Panc1 (cell line): ENCODE results near the gene TRMT44.

ENCODE experiments used
- POLR2AphosphoS5 ChIP-seq: IDR thresholded peaks from 2 replicates; pipeline ENCODE4 v1.6.1; 2012; ENCODE audit warnings: mild to moderate bottlenecking, low read depth, low read length, moderate library complexity
- SIN3A ChIP-seq: IDR thresholded peaks from 2 replicates; pipeline ENCODE4 v1.6.1; 2012; ENCODE audit warnings: low read depth, mild to moderate bottlenecking, low read length, moderate library complexity, borderline replicate concordance; ENCODE audit not compliant: insufficient read depth
- TCF7L2 ChIP-seq: IDR thresholded peaks from 2 replicates; pipeline ENCODE4 v1.6.1; 2011; ENCODE audit warnings: mild to moderate bottlenecking, low read depth, low read length, inconsistent platforms
- TF ChIP-seq, protein P1 (sequence below): fragments of 450-650 bp; IDR thresholded peaks from 2 replicates; pipeline ENCODE4 v1.5.1; 2017; ENCODE audit warnings: mild to moderate bottlenecking
- TF ChIP-seq, protein P2 (sequence below), 2 experiments: IDR thresholded peaks; 2 replicates each; pipeline ENCODE4 v1.6.1; 2011 to 2012; ENCODE audit warnings: low read depth in 2 of 2, control low read depth in 1 of 2, low read length in 1 of 2, mild to moderate bottlenecking in 1 of 2, moderate library complexity in 1 of 2; ENCODE audit not compliant: insufficient read depth in 1 of 2

DNA sequence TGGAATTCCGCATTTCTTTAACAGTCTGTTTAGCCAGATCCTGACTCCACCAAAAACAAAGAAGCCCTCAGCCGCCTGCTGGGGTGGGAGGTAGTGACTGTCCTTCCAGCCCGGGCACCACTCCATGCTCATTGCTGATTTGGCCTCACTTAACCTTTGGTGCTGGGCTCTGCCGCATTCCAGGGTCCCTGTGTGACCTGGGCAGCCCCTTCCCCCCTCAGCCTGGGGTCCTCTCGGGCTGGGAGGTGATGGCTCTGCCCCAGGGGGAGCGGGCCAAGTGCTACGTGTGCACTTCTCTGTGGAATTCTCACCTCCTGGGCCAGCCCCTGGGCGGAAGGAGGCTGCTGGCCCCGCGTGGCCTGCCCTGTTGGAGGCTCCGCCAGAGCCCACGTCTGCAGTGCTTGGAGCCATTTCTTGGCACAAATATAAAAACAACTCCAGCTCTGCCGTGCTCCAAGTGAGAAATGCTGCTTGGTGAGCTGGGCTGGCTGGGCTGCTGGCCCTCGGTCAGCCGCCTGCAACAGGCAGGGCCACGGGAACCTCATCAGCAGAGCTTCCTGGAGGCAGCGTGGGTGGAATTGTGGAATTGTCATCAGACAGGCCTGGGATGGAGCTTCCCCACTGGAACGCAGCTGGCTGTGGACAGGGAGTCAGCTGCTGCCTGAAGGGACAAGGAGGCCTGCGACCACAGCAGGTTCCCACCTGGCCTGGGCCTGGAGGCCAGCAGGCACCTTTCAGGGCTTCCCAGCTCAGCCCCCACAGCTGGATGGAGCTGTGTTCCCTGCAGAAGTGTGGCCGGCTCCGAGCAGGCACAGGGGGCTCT lies 66.0 kb downstream of the TRMT44 start:
- TF ChIP-seq, protein P1, sequence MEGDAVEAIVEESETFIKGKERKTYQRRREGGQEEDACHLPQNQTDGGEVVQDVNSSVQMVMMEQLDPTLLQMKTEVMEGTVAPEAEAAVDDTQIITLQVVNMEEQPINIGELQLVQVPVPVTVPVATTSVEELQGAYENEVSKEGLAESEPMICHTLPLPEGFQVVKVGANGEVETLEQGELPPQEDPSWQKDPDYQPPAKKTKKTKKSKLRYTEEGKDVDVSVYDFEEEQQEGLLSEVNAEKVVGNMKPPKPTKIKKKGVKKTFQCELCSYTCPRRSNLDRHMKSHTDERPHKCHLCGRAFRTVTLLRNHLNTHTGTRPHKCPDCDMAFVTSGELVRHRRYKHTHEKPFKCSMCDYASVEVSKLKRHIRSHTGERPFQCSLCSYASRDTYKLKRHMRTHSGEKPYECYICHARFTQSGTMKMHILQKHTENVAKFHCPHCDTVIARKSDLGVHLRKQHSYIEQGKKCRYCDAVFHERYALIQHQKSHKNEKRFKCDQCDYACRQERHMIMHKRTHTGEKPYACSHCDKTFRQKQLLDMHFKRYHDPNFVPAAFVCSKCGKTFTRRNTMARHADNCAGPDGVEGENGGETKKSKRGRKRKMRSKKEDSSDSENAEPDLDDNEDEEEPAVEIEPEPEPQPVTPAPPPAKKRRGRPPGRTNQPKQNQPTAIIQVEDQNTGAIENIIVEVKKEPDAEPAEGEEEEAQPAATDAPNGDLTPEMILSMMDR: no peak
- TF ChIP-seq, protein P2, sequence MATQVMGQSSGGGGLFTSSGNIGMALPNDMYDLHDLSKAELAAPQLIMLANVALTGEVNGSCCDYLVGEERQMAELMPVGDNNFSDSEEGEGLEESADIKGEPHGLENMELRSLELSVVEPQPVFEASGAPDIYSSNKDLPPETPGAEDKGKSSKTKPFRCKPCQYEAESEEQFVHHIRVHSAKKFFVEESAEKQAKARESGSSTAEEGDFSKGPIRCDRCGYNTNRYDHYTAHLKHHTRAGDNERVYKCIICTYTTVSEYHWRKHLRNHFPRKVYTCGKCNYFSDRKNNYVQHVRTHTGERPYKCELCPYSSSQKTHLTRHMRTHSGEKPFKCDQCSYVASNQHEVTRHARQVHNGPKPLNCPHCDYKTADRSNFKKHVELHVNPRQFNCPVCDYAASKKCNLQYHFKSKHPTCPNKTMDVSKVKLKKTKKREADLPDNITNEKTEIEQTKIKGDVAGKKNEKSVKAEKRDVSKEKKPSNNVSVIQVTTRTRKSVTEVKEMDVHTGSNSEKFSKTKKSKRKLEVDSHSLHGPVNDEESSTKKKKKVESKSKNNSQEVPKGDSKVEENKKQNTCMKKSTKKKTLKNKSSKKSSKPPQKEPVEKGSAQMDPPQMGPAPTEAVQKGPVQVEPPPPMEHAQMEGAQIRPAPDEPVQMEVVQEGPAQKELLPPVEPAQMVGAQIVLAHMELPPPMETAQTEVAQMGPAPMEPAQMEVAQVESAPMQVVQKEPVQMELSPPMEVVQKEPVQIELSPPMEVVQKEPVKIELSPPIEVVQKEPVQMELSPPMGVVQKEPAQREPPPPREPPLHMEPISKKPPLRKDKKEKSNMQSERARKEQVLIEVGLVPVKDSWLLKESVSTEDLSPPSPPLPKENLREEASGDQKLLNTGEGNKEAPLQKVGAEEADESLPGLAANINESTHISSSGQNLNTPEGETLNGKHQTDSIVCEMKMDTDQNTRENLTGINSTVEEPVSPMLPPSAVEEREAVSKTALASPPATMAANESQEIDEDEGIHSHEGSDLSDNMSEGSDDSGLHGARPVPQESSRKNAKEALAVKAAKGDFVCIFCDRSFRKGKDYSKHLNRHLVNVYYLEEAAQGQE (IDR thresholded peaks at IDR 0.05; ENCODE audit: insufficient read depth in 1 of 2, low read depth in 2 of 2, low read length in 1 of 2): no peak
- TF ChIP-seq TCF7L2 (no peak), POLR2AphosphoS5 (no peak), SIN3A (no peak)
